GM12875 (cell line): ENCODE measurements around the gene TBC1D22B.

ENCODE experiments used
- H3K4me3 ChIP-seq: one replicate; pipeline ENCODE4 v1.5.1; 2011; ENCODE audit warnings: low read depth, low read length, control low read depth
- TF ChIP-seq, protein P1 (sequence below): IDR thresholded peaks from 2 replicates; pipeline ENCODE4 v1.5.1; 2011; ENCODE audit warnings: low read depth, mild to moderate bottlenecking, control low read depth, inconsistent platforms, low read length, moderate library complexity, borderline replicate concordance; ENCODE audit not compliant: insufficient read depth

The TBC1D22B gene

DNA sequence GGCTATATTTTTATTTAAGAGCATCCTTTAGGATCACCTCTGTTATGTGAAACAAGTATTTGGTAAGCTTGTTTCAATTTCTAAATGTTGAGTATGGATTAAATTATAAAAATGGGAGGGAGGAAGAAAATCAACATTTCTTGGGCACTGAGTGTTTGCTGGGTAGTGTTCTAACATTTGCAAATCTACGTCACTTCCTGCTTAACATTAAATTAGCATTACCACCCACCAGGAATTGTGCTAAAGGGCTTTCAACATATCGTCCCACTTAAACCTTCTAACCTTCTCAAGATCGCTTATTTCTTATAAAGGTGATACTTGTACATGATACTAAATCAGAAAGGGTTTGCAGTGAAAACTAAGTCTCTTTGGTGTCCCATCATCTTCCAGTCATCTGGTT is 8.3 kb downstream of the TBC1D22B start:
- H3K4me3 ChIP-seq, result no peak overlapping the region
- TF ChIP-seq, protein P1, sequence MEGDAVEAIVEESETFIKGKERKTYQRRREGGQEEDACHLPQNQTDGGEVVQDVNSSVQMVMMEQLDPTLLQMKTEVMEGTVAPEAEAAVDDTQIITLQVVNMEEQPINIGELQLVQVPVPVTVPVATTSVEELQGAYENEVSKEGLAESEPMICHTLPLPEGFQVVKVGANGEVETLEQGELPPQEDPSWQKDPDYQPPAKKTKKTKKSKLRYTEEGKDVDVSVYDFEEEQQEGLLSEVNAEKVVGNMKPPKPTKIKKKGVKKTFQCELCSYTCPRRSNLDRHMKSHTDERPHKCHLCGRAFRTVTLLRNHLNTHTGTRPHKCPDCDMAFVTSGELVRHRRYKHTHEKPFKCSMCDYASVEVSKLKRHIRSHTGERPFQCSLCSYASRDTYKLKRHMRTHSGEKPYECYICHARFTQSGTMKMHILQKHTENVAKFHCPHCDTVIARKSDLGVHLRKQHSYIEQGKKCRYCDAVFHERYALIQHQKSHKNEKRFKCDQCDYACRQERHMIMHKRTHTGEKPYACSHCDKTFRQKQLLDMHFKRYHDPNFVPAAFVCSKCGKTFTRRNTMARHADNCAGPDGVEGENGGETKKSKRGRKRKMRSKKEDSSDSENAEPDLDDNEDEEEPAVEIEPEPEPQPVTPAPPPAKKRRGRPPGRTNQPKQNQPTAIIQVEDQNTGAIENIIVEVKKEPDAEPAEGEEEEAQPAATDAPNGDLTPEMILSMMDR, result no peak

DNA sequence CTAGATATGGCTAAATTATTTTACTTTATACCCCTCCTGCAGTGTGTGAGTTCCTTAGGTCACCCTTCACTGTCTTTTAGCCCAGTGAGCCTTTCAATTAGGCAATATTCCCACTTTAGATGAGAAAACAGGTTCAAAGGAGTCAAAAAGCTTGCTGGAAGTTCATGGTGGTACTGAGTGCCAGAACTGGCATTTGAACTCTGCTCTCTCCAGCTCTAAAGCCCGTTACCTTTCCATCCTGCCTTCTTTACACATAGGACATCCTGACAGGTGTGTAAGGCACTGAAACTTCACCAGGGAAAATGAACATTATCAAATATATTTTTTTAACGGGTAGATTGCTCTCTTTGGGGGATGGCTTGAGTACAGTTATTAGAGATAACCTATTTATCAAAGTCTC is 11.5 kb downstream of the TBC1D22B start:
- H3K4me3 ChIP-seq, result no peak overlapping the region
- TF ChIP-seq, protein P1, result no peak

DNA sequence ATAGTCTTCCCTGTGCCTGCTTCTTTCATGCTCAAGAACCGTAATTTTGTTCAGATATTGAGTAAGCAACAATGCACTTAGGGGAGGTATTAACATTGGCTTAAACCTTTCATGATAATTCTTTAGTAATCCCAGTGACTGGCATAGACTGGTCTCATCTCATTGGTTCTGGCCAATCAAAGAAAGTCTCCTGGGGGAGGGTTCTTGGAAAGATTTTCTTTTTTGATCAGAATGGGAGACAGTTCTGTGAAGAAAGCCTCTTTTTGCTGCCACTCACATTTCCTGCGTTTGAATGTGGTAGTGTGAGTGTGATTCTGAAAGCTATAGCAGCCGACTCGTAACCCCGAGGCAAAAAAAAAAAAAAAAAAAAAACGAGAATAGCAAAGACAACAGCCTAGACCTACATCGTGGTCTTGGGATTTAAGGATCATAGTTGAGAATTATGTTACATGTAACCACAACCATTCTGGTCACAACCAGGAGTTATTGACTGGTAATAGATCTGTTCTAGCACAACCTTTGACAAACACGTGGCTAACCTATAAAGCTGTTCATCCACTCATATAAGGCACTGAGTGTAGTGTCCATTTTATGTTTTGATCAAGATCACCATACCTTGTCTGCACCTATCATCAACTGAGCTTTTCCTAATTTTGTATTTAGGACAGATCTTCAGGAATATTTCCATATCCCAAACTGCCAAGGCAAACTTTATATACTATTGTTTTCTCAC is 15.4 kb downstream of the TBC1D22B start:
- TF ChIP-seq, protein P1, result no peak
- H3K4me3 ChIP-seq, result no peak overlapping the region

DNA sequence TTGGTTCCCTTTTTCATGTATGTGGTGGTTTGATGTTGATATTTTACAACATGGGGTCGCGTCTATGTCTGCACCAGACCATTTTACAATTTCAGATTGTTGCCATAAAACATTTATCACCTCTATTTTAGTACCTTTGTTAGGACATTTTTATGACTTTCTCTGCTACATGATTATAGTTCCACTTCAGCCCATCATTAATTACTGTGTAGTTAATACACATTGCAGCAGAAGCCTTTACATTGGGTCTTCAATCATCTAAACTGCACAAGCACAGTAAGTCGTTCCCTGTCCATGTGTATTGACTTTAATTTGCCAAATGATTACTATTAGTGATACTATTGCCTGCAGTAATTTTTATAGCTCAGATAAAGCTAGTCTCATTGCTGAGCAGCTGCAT is 16.1 kb downstream of the TBC1D22B start:
- TF ChIP-seq, protein P1, result no peak
- H3K4me3 ChIP-seq, result no peak overlapping the region

DNA sequence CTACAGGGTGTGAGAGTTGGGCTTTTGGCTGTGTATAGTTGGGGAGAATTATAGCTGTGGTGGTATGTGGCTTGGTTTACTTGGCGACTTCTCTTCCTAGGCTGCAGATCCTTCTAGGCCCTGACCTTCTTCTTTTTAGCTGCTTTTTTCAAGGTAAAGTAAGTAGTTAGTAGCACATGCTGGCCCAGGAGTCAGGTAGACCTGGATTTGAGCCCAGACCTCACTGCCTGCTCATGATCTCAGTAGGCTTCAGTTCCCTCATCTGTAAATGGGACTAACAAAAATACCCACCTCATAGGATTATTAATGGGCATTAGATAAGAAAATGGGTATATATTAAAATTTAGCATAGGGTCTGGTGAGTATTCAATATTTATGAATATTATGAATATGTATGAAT is 17.8 kb downstream of the TBC1D22B start:
- TF ChIP-seq, protein P1, result no peak
- no peak overlapping the region for H3K4me3 ChIP-seq

DNA sequence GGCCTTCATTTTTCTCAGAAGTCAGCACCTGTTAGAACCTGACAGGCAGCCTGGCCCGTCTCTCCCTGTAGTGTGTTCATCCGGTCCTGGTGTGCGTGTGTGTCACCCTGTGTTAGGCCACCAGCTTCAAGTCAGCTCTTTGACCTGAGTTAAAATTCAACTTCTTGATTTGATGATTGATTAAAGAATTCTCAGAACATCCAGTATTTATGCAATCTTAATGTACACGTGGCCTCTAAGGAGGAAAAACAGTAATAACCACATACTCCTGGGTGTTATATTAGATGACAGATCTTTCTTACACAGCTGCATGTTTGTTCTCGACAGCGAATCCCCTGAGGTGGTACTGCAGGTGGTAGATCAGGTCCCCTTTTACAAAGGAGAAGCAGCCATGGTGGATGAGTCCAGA is 19.4 kb downstream of the TBC1D22B start:
- H3K4me3 ChIP-seq, result no peak overlapping the region
- TF ChIP-seq, protein P1, result no peak

DNA sequence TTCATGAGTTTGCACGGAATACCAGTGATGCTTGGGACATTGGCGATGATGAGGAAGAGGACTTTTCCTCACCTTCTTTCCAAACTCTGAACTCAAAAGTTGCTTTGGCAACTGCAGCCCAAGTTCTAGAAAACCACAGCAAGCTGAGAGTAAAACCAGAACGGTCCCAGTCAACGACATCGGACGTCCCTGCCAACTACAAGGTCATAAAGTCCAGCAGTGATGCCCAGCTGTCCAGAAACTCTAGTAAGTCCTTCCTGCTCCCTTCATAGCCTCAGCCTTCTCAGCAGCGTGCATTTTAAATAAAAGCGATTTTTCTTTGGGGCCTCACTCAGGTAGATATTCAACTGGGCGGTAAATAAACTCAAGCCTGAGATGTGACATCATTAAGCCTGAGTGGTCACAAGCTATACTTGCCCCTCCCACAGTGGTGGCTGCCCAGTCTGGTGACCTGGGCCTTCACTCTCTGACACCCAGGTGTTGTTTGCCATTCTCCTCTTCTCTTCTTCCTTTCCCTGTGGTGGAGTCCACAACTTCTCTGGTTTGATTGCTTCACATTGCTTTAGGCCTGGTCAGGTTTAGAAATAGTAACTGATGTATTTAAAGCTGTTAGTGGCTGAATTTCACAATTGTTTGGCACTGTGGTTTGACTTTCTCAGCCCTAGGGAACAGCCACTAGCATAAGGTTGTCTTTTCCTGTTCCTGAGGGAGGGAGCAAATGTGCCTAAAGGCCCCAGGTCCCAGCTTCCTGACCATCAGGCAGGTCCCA is 22.0 kb downstream of the TBC1D22B start:
- no peak overlapping the region for H3K4me3 ChIP-seq
- TF ChIP-seq, protein P1, result no peak
